Osteoblast (primary cell): Measurements from ENCODE around the gene PIK3CB. TPM values are rescaled to one million over a fixed set of nuclear protein-coding genes. Genes with fewer than 3 reads are reported as not detected.

Experiments used
- DNase-seq: peaks from one replicate; pipeline ENCODE4 v3.0.0; 2011; ENCODE audit warnings: low spot score, mixed read lengths; ENCODE audit not compliant: insufficient read length; ENCODE audit errors: missing footprints
- H2AFZ ChIP-seq: 2 replicates; pipeline ENCODE4 v1.6.0; 2011; ENCODE audit warnings: mild to moderate bottlenecking, low read length
- H3K27ac ChIP-seq: 2 replicates; pipeline ENCODE4 v1.5.1; 2011; ENCODE audit warnings: mild to moderate bottlenecking, low read depth, low read length, moderate library complexity
- H3K27me3 ChIP-seq: 2 replicates; pipeline ENCODE4 v1.6.0; 2012; ENCODE audit warnings: mild to moderate bottlenecking, control low read depth, inconsistent platforms, low read length, moderate library complexity; ENCODE audit not compliant: insufficient read depth
- H3K36me3 ChIP-seq: 2 replicates; pipeline ENCODE4 v1.5.1; 2011; ENCODE audit warnings: mild to moderate bottlenecking, low read length, control low read depth, moderate library complexity; ENCODE audit not compliant: insufficient read depth
- H3K4me1 ChIP-seq: 2 replicates; pipeline ENCODE4 v1.5.1; 2011; ENCODE audit warnings: mild to moderate bottlenecking, low read length, control low read depth, moderate library complexity; ENCODE audit not compliant: insufficient read depth
- H3K4me2 ChIP-seq: 2 replicates; pipeline ENCODE4 v1.6.0; 2011; ENCODE audit warnings: mild to moderate bottlenecking, low read length; ENCODE audit not compliant: insufficient read depth
- H3K4me3 ChIP-seq: fragments of 200-600 bp; sonication (generic); 3 replicates; pipeline ENCODE4 v1.5.1; 2012; ENCODE audit warnings: mild to moderate bottlenecking, low read length, inconsistent platforms; ENCODE audit not compliant: insufficient read depth
- H3K79me2 ChIP-seq: 2 replicates; pipeline ENCODE4 v1.6.0; 2012; ENCODE audit warnings: mild to moderate bottlenecking, low read length, control low read depth, inconsistent platforms; ENCODE audit not compliant: insufficient read depth
- H3K9me3 ChIP-seq: 2 replicates; pipeline ENCODE4 v1.5.1; 2011; ENCODE audit warnings: low read depth, low read length, control low read depth
- H4K20me1 ChIP-seq: 2 replicates; pipeline ENCODE4 v1.6.0; 2012; ENCODE audit warnings: mild to moderate bottlenecking, low read length, control low read depth; ENCODE audit not compliant: insufficient read depth
- total RNA-seq: library from RNA; depleted of rRNA; stranded (reverse); fragments of >200 nt; gene quantifications from 2 replicates; pipeline ENCODE4 v1.2.3, GENCODE V29; 2012
- TF ChIP-seq, protein P1 (sequence below): IDR thresholded peaks from 2 replicates; pipeline ENCODE4 v1.5.1; 2011; ENCODE audit warnings: mild to moderate bottlenecking, low read depth, low read length, moderate library complexity; ENCODE audit errors: extremely low read depth

Gene PIK3CB
- total RNA-seq, 1 donor: 14.5 TPM

DNA sequence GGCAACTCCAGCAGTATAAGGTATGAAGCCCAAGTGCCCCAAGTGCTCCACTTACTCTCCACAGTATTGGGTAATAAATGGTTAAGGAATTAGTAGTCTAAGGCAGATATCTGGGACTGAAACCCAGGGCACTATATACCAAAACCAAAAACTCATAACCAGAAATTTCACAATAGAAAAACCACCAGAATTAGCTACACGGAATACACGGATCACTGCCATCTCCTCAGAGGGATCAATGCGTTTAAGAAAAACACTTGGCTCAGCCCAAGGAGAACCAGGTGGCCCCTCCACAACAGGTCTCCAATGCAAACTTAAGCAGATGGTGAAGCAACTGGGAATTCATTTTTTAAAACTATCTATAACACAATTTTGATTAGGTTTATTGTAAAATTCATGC is 142.6 kb downstream of the PIK3CB start:
- TF ChIP-seq, protein P1, sequence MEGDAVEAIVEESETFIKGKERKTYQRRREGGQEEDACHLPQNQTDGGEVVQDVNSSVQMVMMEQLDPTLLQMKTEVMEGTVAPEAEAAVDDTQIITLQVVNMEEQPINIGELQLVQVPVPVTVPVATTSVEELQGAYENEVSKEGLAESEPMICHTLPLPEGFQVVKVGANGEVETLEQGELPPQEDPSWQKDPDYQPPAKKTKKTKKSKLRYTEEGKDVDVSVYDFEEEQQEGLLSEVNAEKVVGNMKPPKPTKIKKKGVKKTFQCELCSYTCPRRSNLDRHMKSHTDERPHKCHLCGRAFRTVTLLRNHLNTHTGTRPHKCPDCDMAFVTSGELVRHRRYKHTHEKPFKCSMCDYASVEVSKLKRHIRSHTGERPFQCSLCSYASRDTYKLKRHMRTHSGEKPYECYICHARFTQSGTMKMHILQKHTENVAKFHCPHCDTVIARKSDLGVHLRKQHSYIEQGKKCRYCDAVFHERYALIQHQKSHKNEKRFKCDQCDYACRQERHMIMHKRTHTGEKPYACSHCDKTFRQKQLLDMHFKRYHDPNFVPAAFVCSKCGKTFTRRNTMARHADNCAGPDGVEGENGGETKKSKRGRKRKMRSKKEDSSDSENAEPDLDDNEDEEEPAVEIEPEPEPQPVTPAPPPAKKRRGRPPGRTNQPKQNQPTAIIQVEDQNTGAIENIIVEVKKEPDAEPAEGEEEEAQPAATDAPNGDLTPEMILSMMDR: no peak
- H3K27ac ChIP-seq: no peak overlapping the region

DNA sequence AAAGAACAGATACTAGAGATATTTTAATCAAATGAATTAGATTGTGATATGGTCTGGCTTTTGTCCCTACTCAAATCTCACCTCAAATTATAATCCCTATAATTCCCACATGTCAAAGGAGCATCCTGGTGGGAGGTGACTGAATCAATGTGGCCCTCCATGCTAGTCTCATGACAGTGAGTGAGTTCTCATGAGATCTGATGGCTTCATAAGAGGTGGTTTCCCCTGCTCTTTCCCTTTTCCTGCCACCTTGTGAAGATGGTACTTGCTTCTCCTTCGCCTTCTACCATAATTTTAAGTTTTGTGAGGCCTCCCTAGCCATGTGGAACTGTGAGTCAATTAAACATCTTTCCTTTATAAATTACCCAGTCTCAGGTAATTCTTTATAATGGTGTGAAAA is 143.4 kb downstream of the PIK3CB start:
- DNase-seq: no peak
- TF ChIP-seq, protein P1: no peak
- Histone ChIP-seq H3K27ac (no peak overlapping the region), H3K27me3 (no peaks in the 10 kb centered on the region), H3K4me3 (no peak overlapping the region), H3K9me3 (no peaks in the 10 kb centered on the region), H3K79me2 (no peaks in the 10 kb centered on the region), H3K36me3 (no peaks in the 10 kb centered on the region), H3K4me2 (no peak overlapping the region), H3K4me1 (peaks cover 38% of the 10 kb centered on the region), H2AFZ (no peak overlapping the region), H4K20me1 (no peaks in the 10 kb centered on the region)

More for the DNA sequence above, 142.6 kb downstream of the PIK3CB start:
- Histone ChIP-seq H3K4me3 (no peak overlapping the region), H3K9me3 (no peaks in the 10 kb centered on the region), H3K4me2 (no peak overlapping the region), H3K27me3 (no peaks in the 10 kb centered on the region), H3K36me3 (no peaks in the 10 kb centered on the region), H3K4me1 (peaks cover 36% of the 10 kb centered on the region), H3K79me2 (no peaks in the 10 kb centered on the region), H4K20me1 (no peaks in the 10 kb centered on the region), H2AFZ (no peak overlapping the region)
- no peak for DNase-seq

DNA sequence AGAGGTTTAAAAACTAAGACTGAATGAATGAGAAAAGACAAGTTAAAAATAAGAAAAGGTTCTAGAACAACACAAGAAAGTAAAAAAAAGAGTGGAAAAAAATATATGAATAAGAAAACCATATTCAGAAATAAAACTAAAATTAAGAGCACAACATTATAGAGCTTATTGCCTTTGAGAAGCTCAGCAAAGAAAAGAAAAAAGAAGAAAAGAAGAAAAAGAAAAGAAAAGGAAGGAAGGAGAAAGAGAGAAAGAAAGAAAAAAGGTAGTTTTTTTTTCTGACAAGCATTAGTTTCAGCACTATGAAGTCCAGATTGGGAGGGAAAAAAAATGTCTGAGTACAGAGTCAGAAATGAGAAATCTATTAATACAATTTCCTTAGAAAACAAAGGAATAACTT is 144.7 kb downstream of the PIK3CB start:
- Histone ChIP-seq H3K27ac (no peak overlapping the region), H3K4me1 (peaks cover 34% of the 10 kb centered on the region), H3K4me3 (no peak overlapping the region), H3K79me2 (no peaks in the 10 kb centered on the region), H3K36me3 (no peaks in the 10 kb centered on the region), H3K9me3 (no peaks in the 10 kb centered on the region), H2AFZ (no peak overlapping the region), H3K4me2 (no peak overlapping the region), H3K27me3 (no peaks in the 10 kb centered on the region), H4K20me1 (no peaks in the 10 kb centered on the region)
- DNase-seq: no peak
- TF ChIP-seq, protein P1: no peak

DNA sequence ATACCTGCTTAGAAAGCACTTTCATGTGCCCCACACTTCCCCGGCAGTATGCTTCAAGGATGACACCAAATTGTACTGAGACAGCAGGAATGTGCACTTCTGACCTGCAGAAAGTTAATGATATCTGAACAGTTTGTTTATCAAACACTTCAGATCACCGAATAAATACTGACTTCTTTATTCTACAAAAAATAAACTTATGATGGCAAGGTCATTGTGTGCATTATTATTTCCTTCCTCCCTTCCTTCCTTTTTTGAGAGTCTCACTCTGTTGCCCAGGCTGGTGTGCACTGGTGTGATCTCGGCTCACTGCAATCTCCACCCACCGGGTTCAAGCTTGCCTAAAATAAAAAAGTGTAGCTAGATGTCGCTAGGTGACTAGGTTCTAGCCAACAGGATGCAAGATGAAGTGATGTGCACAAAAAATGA is 145.8 kb downstream of the PIK3CB start:
- Histone ChIP-seq H3K79me2 (no peaks in the 10 kb centered on the region), H3K36me3 (no peaks in the 10 kb centered on the region), H3K4me1 (peaks cover 25% of the 10 kb centered on the region), H3K4me2 (no peak overlapping the region), H3K27me3 (no peaks in the 10 kb centered on the region), H2AFZ (no peak overlapping the region), H4K20me1 (no peaks in the 10 kb centered on the region), H3K4me3 (no peak overlapping the region), H3K27ac (no peak overlapping the region), H3K9me3 (no peaks in the 10 kb centered on the region)
- DNase-seq: no peak
- TF ChIP-seq, protein P1: no peak
